ENCODE results near the gene MROH2B. TPM values are rescaled to one million over a fixed set of nuclear protein-coding genes. Genes with fewer than 3 reads are reported as not detected.

MROH2B gene
- total RNA-seq, 1 donor from 2014 or later = not detected

- no peaks in the 10 kb centered on the region for H3K36me3 ChIP-seq (ENCODE audit: control insufficient read depth, insufficient read depth, low read length)
- TF ChIP-seq CTCF (IDR thresholded peaks at IDR 0.05; ENCODE audit: insufficient read depth, low read length, poor library complexity, severe bottlenecking) = no peak
- no peak for DNase-seq (ENCODE audit: low read depth)
These were observed 111.1 kb downstream of the MROH2B start for GRCh38 chr5:40960037-40960436.

GRCh38 chr5:40958811-40959210 lies 112.3 kb downstream of the MROH2B start:
- H3K4me3 ChIP-seq (ENCODE audit: low read depth, low read length) = no peak overlapping the region
- TF ChIP-seq CTCF (IDR thresholded peaks at IDR 0.05; ENCODE audit: insufficient read depth, low read length, poor library complexity, severe bottlenecking) = no peak
- no peaks in the 10 kb centered on the region for H3K36me3 ChIP-seq (ENCODE audit: control insufficient read depth, insufficient read depth, low read length)
- H3K27me3 ChIP-seq (ENCODE audit: control insufficient read depth, insufficient read depth, low read length) = no peaks in the 10 kb centered on the region
- no peak for DNase-seq (ENCODE audit: low read depth)

More at GRCh38 chr5:40960037-40960436, 111.1 kb downstream of the MROH2B start:
- H3K4me3 ChIP-seq (ENCODE audit: low read depth, low read length) = no peak overlapping the region
- H3K27me3 ChIP-seq (ENCODE audit: control insufficient read depth, insufficient read depth, low read length) = no peaks in the 10 kb centered on the region

GRCh38 chr5:40957048-40957447 lies 114.1 kb downstream of the MROH2B start:
- no peak for TF ChIP-seq CTCF (IDR thresholded peaks at IDR 0.05; ENCODE audit: insufficient read depth, low read length, poor library complexity, severe bottlenecking)
- H3K4me3 ChIP-seq (ENCODE audit: low read depth, low read length) = no peak overlapping the region
- no peaks in the 10 kb centered on the region for H3K36me3 ChIP-seq (ENCODE audit: control insufficient read depth, insufficient read depth, low read length)
- DNase-seq (ENCODE audit: low read depth) = no peak
- no peaks in the 10 kb centered on the region for H3K27me3 ChIP-seq (ENCODE audit: control insufficient read depth, insufficient read depth, low read length)

- Histone ChIP-seq H3K4me3 (ENCODE audit: low read depth, low read length) (no peak overlapping the region), H3K36me3 (ENCODE audit: control insufficient read depth, insufficient read depth, low read length) (no peaks in the 10 kb centered on the region), H3K27me3 (ENCODE audit: control insufficient read depth, insufficient read depth, low read length) (no peaks in the 10 kb centered on the region)
- no peak for TF ChIP-seq CTCF (IDR thresholded peaks at IDR 0.05; ENCODE audit: insufficient read depth, low read length, poor library complexity, severe bottlenecking)
- DNase-seq (ENCODE audit: low read depth) = no peak
These were observed 115.8 kb downstream of the MROH2B start for GRCh38 chr5:40955313-40955712.

Other genes starting within 250 kb of the MROH2B start
- gene RPL37, start 236.1 kb downstream of the MROH2B start, total RNA-seq = 171 and 219 TPM in 2 replicates
- gene CARD6, start 230.0 kb downstream of the MROH2B start, total RNA-seq = 1.9 and 3.3 TPM in 2 replicates
- gene C7, start 161.8 kb downstream of the MROH2B start, total RNA-seq = 0.13 and 0.34 TPM in 2 replicates
- gene C6, start 142.2 kb upstream of the MROH2B start, total RNA-seq = not detected in 2 replicates